GM20431 (cell line): Measurements from ENCODE around the gene TCHHL1.

Experiments
- in situ Hi-C: fragments of 300-500 bp; cut with MseI, MboI; formaldehyde crosslinking; loops from one replicate; pipeline ENCODE4 v1.15.0; 2020; ENCODE audit warnings: low sequenced_read_pairs; ENCODE audit not compliant: unreplicated experiment

Gene TCHHL1

GRCh38 chr1:152043870-152044269 is 45.0 kb downstream of the TCHHL1 start:
- in situ Hi-C loops, result no loop called here

DNA sequence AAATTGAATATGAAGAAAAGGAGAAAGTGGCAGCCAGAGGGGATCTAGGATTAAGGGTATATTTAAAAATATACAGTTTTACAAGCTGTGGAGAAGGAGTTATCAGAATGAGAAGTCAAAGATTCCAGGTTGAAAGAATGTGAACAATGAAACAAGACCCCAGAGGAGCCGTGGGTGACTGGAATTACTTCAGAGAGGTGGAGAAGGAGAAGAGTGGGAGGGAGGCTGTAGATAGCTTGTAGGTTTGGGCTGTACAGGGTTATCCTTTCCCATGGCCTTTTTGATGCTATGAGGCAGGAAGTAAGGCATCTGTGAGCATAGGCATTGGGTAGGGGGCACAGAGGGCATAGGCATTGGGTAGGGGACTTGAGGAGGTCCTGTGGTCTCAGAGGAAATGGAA is 46.8 kb downstream of the TCHHL1 start:
- in situ Hi-C loops, result no loop called here

GRCh38 chr1:152039886-152040285 is 49.0 kb downstream of the TCHHL1 start:
- in situ Hi-C loops, result no loop called here

DNA sequence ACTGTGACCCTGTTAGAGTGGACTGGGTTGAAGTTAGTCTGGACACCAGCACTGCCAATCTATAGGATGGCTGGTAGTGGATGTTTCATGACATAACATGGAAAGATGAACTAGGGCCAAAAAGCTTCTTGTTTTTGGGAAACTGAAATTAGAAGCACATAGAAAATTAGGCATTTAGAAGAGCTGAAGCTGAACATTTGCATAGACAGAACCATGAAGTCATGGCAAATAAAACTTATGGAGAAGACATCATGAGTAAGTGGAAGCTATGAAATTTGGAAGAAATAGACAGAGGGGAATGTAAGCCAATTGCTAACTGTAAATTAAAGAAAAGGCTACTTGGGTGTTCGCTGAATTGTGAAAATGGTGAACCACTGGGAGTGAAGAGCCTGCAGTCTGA is 49.4 kb downstream of the TCHHL1 start:
- in situ Hi-C loops, result no loop called here

- in situ Hi-C loops, result no loop called here
Measured at GRCh38 chr1:152038871-152039270, 50.0 kb downstream of the TCHHL1 start.

- in situ Hi-C loops, result no loop called here
Measured at GRCh38 chr1:152036267-152037216, 52.3 kb downstream of the TCHHL1 start, which contains the start of gene S100A11. Gene S100A11 (minus strand): TSS chr1:152037004. CDS start chr1:152036915, 89 bp downstream.

DNA sequence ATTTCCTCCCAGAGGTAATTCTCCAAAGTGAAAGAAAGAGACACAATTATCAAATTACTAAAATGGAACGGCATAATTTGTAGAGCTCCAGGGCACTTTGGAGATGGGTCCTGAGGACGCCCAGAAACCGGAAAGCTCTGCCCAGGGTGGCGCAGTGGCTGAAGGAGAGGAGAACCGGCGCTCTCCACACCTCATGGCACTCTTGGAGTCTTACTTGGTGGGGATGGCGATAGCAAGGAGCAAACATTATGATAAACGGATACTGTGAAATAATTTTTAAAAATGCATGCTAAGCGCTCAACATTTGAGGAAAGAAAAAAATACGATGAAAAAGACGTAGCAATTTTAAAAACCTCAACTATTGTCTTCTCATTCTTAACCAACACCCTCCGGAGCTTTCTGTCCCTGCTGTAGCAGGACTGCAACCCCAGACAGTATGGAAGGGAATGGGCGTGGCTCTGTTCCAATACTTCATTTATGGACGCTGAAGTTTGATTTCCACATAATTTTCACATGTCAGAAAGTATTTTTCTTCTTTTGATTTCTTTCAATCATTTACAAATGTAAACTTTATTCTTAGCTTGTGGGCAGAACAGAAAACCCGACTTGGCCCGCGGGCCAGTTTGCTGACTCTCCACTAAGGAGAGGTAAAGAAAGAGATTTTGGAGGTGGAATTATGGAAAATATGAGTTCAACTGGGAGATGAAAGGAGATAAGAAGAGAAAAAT is 53.2 kb downstream of the TCHHL1 start:
- in situ Hi-C loops, result no loop called here

GRCh38 chr1:152034654-152035538 is 54.0 kb downstream of the TCHHL1 start:
- in situ Hi-C loops, result no loop called here

DNA sequence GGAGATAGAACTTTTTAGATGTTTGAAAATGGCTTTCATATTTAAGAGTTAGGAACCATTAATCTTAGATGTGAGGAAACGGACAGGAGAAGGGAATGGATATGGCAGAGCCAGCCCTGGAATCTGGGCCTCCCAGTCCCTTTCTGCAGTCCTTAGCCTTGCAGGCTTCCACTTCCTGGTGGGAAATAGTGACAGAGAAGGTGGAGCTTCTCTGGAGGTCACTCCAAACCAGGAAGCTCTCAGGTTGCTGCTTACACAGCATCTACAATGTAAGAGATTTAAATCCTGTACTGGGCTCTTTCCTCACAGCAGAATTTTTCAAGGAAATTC is 54.6 kb downstream of the TCHHL1 start:
- in situ Hi-C loops, result no loop called here
